HepG2 (cell line): ENCODE results near the gene TCEANC2. TPM values are rescaled to one million over a fixed set of nuclear protein-coding genes. Genes with fewer than 3 reads are reported as not detected.

Source experiments
- ARHGAP35 ChIP-seq: sonication (generic); formaldehyde crosslinking; IDR thresholded peaks from 2 replicates; pipeline ENCODE4 v1.9.0; 2022; ENCODE audit warnings: mild to moderate bottlenecking, inconsistent platforms, moderate library complexity, missing genetic modification reagents, borderline replicate concordance
- CERS6 ChIP-seq: sonication (generic); formaldehyde crosslinking; IDR thresholded peaks from 2 replicates; pipeline ENCODE4 v1.5.0; 2020; ENCODE audit warnings: missing genetic modification reagents
- HCFC1 ChIP-seq: fragments of 150-350 bp; IDR thresholded peaks from 2 replicates; pipeline ENCODE4 v1.6.1; 2014; ENCODE audit warnings: low read depth, low read length
- KDM3A ChIP-seq: IDR thresholded peaks from 2 replicates; pipeline ENCODE4 v1.6.1; 2018; ENCODE audit warnings: low read depth, missing compliant biosample characterization
- KDM5A ChIP-seq: fragments of 200-600 bp; sonication (generic); IDR thresholded peaks from 2 replicates; pipeline ENCODE4 v1.7.0; 2018; ENCODE audit warnings: antibody characterized with exemption, mild to moderate bottlenecking, low read length, borderline replicate concordance
- NFRKB ChIP-seq: fragments of 450-650 bp; IDR thresholded peaks from 2 replicates; pipeline ENCODE4 v1.6.1; 2017
- NONO ChIP-seq, 2 experiments: fragments of 450-650 bp in 1 of 2; sonication (generic) in 1 of 2; formaldehyde crosslinking in 1 of 2; IDR thresholded peaks in 1 of 2; conservative IDR thresholded peaks in 1 of 2; 2 replicates each; pipeline versions ENCODE4 v1.6.1 to v1.8.0; 2017 to 2022; ENCODE audit warnings: mild to moderate bottlenecking in 1 of 2, missing genetic modification reagents in 1 of 2, moderate library complexity in 1 of 2
- PCBP2 ChIP-seq: fragments of 200-400 bp; formaldehyde crosslinking; optimal IDR thresholded peaks from 2 replicates; pipeline ENCODE3; 2018; ENCODE audit warnings: low read length, low read depth; ENCODE audit not compliant: poor library complexity, severe bottlenecking
- POLR2AphosphoS5 ChIP-seq: IDR thresholded peaks from 2 replicates; pipeline ENCODE4 v1.6.1; 2012; ENCODE audit warnings: low read depth, low read length
- RARG ChIP-seq: sonication (generic); formaldehyde crosslinking; IDR thresholded peaks from 2 replicates; pipeline ENCODE4 v1.4.0; 2020; ENCODE audit warnings: low read depth, mild to moderate bottlenecking, missing genetic modification reagents
- TAF1 ChIP-seq: sonication (generic); formaldehyde crosslinking; IDR thresholded peaks from 2 replicates; pipeline ENCODE4 v1.4.0; 2020; ENCODE audit warnings: missing genetic modification reagents
- TOE1 ChIP-seq: sonication (generic); formaldehyde crosslinking; IDR thresholded peaks from 2 replicates; pipeline ENCODE4 v1.4.0; 2020; ENCODE audit warnings: mild to moderate bottlenecking, missing genetic modification reagents
- ZKSCAN5 ChIP-seq: sonication (generic); formaldehyde crosslinking; IDR thresholded peaks from 2 replicates; pipeline ENCODE4 v1.5.1; 2020; ENCODE audit warnings: mild to moderate bottlenecking, missing genetic modification reagents
- ZNF33B ChIP-seq: sonication (generic); formaldehyde crosslinking; IDR thresholded peaks from 2 replicates; pipeline ENCODE4 v1.5.1; 2020; ENCODE audit warnings: mild to moderate bottlenecking, missing genetic modification reagents
- ZNF382 ChIP-seq: sonication (generic); formaldehyde crosslinking; IDR thresholded peaks from 2 replicates; pipeline ENCODE4 v1.5.0; 2020; ENCODE audit warnings: missing genetic modification reagents, mild to moderate bottlenecking, borderline replicate concordance
- ZNF530 ChIP-seq: sonication (generic); formaldehyde crosslinking; IDR thresholded peaks from 2 replicates; pipeline ENCODE4 v1.5.0; 2020; ENCODE audit warnings: low read depth, mild to moderate bottlenecking, missing genetic modification reagents
- ZNF549 ChIP-seq: sonication (generic); formaldehyde crosslinking; IDR thresholded peaks from 2 replicates; pipeline ENCODE4 v1.5.0; 2020; ENCODE audit warnings: missing genetic modification reagents
- ZNF598 ChIP-seq: sonication (generic); formaldehyde crosslinking; IDR thresholded peaks from 2 replicates; pipeline ENCODE4 v1.5.1; 2020; ENCODE audit warnings: mild to moderate bottlenecking, missing genetic modification reagents, borderline replicate concordance
- ZNF674 ChIP-seq: sonication (generic); formaldehyde crosslinking; IDR thresholded peaks from 2 replicates; pipeline ENCODE4 v1.5.0; 2020; ENCODE audit warnings: low read depth, mild to moderate bottlenecking, missing genetic modification reagents
- ZNF720 ChIP-seq: sonication (generic); formaldehyde crosslinking; IDR thresholded peaks from 2 replicates; pipeline ENCODE4 v1.4.0; 2020; ENCODE audit warnings: missing genetic modification reagents
- ZNF768 ChIP-seq: sonication (generic); formaldehyde crosslinking; IDR thresholded peaks from 2 replicates; pipeline ENCODE4 v1.4.0; 2020; ENCODE audit warnings: missing genetic modification reagents
- ZNF878 ChIP-seq: sonication (generic); formaldehyde crosslinking; IDR thresholded peaks from 2 replicates; pipeline ENCODE4 v1.8.1; 2023; ENCODE audit warnings: mild to moderate bottlenecking, missing genetic modification reagents, moderate library complexity
- polyA plus RNA-seq, 8 experiments: library from polyadenylated mRNA; depleted of rRNA in 3 of 8; stranded (reverse) in 7 of 8; unstranded in 1 of 8; fragments of >200 nt; fragmentation: Illumina TruSeq in 4 of 8; extraction: Trizol in 4 of 8; gene quantifications; 2 replicates each; pipeline versions ENCODE4 v1.2.1 to v1.2.3, GENCODE V29; 2011 to 2016; ENCODE audit warnings: low read depth in 4 of 8, missing spikeins in 1 of 8, mixed read lengths in 1 of 8; ENCODE audit not compliant: insufficient read depth in 1 of 8
- total RNA-seq, 5 experiments: library from RNA; depleted of rRNA; stranded (reverse); fragments of >200 nt; fragmentation: Illumina TruSeq; extraction: Trizol; gene quantifications; 2 replicates each; pipeline ENCODE4 v1.2.3, GENCODE V29; 2016; ENCODE audit warnings: low read depth in 1 of 5
- TF ChIP-seq, protein P1 (sequence below): IDR thresholded peaks from 2 replicates; pipeline ENCODE4 v1.6.1; 2012; ENCODE audit warnings: low read depth, low read length, improper control_type of control experiment
- TF ChIP-seq, protein P2 (sequence below): sonication (generic); formaldehyde crosslinking; IDR thresholded peaks from 2 replicates; pipeline ENCODE4 v1.5.0; 2020; ENCODE audit warnings: mild to moderate bottlenecking, missing genetic modification reagents

Gene TCEANC2
- total and polyA plus RNA-seq, 2 of the 13 experiments (the other 11 are each of a cell fraction or from before 2014, with no cell fraction given): 3.8 to 5.0 TPM

- TF ChIP-seq, protein P1, sequence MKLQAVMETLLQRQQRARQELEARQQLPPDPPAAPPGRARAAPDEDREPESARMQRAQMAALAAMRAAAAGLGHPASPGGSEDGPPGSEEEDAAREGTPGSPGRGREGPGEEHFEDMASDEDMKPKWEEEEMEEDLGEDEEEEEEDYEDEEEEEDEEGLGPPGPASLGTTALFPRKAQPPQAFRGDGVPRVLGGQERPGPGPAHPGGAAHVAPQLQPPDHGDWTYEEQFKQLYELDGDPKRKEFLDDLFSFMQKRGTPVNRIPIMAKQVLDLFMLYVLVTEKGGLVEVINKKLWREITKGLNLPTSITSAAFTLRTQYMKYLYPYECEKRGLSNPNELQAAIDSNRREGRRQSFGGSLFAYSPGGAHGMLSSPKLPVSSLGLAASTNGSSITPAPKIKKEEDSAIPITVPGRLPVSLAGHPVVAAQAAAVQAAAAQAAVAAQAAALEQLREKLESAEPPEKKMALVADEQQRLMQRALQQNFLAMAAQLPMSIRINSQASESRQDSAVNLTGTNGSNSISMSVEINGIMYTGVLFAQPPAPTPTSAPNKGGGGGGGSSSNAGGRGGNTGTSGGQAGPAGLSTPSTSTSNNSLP: no peak
- TF ChIP-seq ZNF549 (CRISPR knock-in tag) (no peak), TOE1 (CRISPR knock-in tag) (no peak), ZNF530 (CRISPR knock-in tag) (no peak), NONO (IDR thresholded peaks at IDR 0.05) (no peak), NONO (CRISPR knock-in tag; conservative IDR thresholded peaks at IDR 0.05) (peak; percentile 59; the same call in 1 of the 2 replicates), ARHGAP35 (no peak; the same call in 1 of the 2 replicates), ZNF768 (CRISPR knock-in tag) (peak; percentile 32; the same call in 1 of the 2 replicates), ZNF382 (CRISPR knock-in tag) (no peak), CERS6 (CRISPR knock-in tag) (no peak), ZNF720 (CRISPR knock-in tag) (no peak), ZNF598 (CRISPR knock-in tag) (peak; percentile 12; the same call in 1 of the 2 replicates), PCBP2 (no peak), POLR2AphosphoS5 (peak; percentile 55), TAF1 (peak; percentile 79), ZNF878 (CRISPR knock-in tag) (peak; percentile 34; the same call in 1 of the 2 replicates), KDM3A (CRISPR knock-in tag) (0 out of 2 replicates have a peak, but pooled peaks have one; percentile 74), ZNF674 (CRISPR knock-in tag) (no peak), RARG (CRISPR knock-in tag) (no peak), KDM5A (peak; percentile 5), ZNF33B (CRISPR knock-in tag) (0 out of 2 replicates have a peak, but pooled peaks have one; percentile 43), NFRKB (peak; percentile 36), HCFC1 (peak; percentile 97), ZKSCAN5 (peak; percentile 63; the same call in 1 of the 2 replicates)
- TF ChIP-seq, protein P2, sequence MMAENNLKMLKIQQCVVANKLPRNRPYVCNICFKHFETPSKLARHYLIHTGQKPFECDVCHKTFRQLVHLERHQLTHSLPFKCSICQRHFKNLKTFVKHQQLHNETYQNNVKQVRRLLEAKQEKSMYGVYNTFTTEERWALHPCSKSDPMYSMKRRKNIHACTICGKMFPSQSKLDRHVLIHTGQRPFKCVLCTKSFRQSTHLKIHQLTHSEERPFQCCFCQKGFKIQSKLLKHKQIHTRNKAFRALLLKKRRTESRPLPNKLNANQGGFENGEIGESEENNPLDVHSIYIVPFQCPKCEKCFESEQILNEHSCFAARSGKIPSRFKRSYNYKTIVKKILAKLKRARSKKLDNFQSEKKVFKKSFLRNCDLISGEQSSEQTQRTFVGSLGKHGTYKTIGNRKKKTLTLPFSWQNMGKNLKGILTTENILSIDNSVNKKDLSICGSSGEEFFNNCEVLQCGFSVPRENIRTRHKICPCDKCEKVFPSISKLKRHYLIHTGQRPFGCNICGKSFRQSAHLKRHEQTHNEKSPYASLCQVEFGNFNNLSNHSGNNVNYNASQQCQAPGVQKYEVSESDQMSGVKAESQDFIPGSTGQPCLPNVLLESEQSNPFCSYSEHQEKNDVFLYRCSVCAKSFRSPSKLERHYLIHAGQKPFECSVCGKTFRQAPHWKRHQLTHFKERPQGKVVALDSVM (CRISPR knock-in tag): peak; percentile 11; the same call in 1 of the 2 replicates
Observed at GRCh38 chr1:54052934-54053744, at the start of gene TCEANC2, which contains the start of gene TMEM59 (continued).
